Measurements from ENCODE around the gene DHX36.

DHX36 gene

GRCh38 chr3:154290187-154290586 lies 34.1 kb downstream of the DHX36 start:
- DNase-seq (ENCODE audit: low spot score) = no peak

GRCh38 chr3:154285221-154285620 lies 39.1 kb downstream of the DHX36 start:
- no peak for DNase-seq (ENCODE audit: low spot score)

DNA sequence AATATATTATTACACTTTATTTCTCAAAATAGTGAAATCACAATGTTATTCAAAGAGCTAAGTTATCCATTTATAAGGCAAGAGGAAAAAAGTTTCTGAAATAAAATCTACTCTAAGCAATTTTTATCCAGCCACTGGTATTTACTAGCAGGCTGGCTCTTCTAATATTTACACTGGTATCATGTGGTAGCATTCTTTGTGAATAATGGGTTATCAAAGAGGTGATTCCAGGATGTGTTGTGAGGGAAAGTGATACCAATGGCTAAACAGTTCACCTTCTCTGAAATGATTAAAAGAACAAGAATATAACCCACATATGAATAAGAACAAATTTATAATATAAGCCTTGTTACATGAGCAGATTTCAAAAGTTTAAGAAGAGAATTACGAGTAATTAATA lies 44.1 kb downstream of the DHX36 start:
- DNase-seq (ENCODE audit: low spot score) = no peak

- DNase-seq (ENCODE audit: low spot score) = no peak
Observed at GRCh38 chr3:154275965-154276364, 48.3 kb downstream of the DHX36 start.

DNA sequence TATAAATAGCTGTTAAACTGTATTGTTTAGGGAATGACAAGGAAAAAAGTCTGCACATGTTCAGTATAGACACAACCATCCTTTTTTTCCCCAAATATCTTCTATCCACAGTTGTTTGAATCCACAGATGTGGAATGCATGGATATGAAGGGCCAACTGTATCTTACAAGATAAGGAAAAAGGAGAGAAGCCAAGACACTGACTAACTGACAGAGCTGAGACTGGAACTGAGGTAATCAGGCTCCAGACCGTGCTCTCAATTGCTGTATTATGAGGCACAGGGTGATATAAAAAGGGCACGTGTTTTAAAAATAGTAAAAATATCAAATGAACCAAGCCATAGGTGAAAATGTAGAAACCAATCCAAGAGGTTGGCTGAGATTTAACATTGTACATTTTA lies 49.0 kb downstream of the DHX36 start:
- no peak for DNase-seq (ENCODE audit: low spot score)

- no peak for DNase-seq (ENCODE audit: low spot score)
Observed at GRCh38 chr3:154274348-154274747, 49.9 kb downstream of the DHX36 start.

- no peak for DNase-seq (ENCODE audit: low spot score)
Observed at GRCh38 chr3:154273381-154273780, 50.9 kb downstream of the DHX36 start.

DNA sequence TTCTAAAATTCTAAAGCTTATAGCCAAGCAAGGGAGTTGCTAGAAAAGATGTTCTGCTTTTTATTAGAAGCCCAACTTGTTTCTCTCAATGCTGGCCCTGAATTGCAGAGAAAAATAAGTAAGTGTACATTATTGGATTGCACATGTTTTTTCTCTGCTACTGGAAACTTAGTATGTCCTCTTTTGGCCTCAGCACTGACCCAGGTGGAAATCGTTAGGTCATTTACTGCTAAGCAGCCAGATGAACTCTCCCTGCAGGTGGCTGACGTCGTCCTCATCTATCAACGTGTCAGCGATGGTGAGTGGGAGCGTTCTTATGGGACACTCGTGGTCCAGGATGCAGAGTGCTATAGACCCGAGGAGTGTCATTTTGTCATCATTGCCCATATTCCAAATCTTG lies 69.8 kb downstream of the DHX36 start:
- no peak for DNase-seq (ENCODE audit: low spot score)

DNA sequence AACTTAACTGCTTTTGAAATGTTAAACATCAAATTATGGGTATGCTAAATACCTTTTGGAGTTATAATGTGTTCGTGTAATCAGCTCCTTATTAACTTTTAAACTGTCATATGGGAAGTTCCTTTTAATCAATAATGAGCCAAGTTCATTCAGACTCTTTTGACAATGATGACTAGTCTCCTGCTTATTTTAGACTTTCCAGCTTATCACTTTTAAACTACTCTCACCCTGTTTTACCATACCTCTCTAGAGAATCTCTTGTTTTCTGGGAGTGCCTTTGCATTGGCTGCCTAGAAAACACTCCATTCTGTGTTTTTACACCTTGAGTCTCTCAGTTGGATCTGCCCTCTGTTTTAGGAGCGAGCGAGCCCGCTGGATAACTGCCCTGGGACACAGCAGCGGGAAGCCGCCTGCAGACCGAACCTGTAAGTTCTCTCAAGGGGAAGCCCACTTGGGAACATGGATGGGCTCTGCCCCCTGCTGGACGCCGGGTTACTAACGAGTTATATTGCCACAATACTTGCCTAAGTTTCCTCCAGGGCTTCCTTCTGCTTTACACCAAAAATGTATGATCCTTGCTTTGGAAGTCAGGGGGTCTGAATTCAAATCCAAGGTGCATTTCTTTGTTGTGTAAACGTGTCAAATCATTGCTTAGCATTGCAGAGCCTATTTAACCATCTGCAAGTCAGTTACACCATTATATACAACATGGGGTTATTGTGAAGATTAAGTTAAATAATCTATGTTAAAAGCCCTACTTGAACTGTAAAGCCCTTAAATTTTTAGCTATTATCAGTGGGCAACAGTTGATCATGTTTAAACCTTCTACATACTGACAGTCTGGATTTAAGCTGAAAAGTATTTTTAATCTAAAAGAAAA lies 71.3 kb downstream of the DHX36 start:
- peak; percentile 80 for DNase-seq (ENCODE audit: low spot score)

DNA sequence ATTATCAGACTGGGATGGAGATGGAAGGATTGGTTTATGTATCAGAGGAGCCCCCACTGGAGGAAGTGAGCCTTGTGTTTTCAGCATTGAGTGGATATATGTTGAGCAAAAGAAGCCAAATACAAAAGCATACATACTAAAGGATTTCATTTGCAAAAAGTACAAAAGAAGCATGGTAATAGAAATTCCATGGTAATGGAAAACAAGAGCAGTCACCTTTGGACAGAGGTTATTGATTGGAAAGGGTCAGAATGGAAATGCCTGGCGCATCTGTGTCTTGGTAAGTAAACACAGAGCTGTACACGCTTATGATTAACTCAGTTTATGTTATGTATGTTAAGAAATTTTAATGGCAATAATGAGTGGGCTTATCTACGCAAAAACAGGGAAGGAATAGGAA lies 72.7 kb downstream of the DHX36 start:
- no peak for DNase-seq (ENCODE audit: low spot score)

DNA sequence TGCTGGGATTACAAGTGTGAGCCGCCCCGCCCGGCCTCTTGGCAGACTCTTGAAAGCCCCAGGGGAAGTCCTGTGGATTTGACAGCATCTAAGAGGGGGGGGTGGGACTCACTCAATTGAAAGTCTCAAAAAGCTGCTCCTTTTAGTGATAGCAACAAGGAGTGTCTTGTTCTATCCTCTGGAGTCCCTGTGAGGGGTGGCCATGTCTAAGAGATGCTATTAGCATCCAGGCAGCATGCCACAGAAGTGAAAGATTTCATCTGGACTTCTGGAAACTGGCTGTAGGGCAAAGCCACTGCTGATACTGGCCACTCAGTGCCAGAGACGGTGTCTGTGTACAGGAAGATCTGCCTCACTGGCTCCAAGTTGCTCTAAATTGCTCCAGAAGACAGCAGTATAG lies 74.0 kb downstream of the DHX36 start:
- DNase-seq (ENCODE audit: low spot score) = no peak

- DNase-seq (ENCODE audit: low spot score) = peak; percentile 16
Observed at GRCh38 chr3:154247806-154248415, 76.4 kb downstream of the DHX36 start.

- DNase-seq (ENCODE audit: low spot score) = peak; percentile 31
Observed at GRCh38 chr3:154244644-154245043, 79.6 kb downstream of the DHX36 start.

- DNase-seq (ENCODE audit: low spot score) = peak; percentile 62
Observed at GRCh38 chr3:154243353-154243752, 80.9 kb downstream of the DHX36 start.

GRCh38 chr3:154242766-154243165 lies 81.5 kb downstream of the DHX36 start:
- no peak for DNase-seq (ENCODE audit: low spot score)

- no peak for DNase-seq (ENCODE audit: low spot score)
Observed at GRCh38 chr3:154241496-154241895, 82.8 kb downstream of the DHX36 start.

GRCh38 chr3:154240235-154240634 lies 84.1 kb downstream of the DHX36 start:
- DNase-seq (ENCODE audit: low spot score) = no peak

GRCh38 chr3:154236331-154236730 lies 88.0 kb downstream of the DHX36 start:
- no peak for DNase-seq (ENCODE audit: low spot score)

DNA sequence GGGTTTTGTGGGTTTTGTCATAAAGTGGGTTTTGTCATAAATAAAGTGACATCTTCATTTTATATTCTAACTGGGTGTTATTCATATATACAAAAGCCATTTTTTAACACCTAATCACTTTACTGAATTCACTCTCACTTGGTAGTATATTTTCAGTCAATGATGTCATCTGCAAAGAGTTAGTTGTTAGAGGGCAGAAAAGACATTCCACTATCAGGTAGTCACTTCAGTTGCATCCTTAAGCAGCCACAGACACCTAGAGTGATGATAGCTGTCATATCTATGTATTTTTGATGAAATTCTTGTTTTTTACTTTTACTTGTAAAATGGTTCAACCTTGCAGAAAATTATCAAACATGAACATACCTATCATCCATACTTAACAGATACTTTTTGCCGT lies 89.0 kb downstream of the DHX36 start:
- DNase-seq (ENCODE audit: low spot score) = peak; percentile 73

GRCh38 chr3:154229217-154229590 lies 95.1 kb downstream of the DHX36 start:
- DNase-seq (ENCODE audit: low spot score) = peak; percentile 6

DNA sequence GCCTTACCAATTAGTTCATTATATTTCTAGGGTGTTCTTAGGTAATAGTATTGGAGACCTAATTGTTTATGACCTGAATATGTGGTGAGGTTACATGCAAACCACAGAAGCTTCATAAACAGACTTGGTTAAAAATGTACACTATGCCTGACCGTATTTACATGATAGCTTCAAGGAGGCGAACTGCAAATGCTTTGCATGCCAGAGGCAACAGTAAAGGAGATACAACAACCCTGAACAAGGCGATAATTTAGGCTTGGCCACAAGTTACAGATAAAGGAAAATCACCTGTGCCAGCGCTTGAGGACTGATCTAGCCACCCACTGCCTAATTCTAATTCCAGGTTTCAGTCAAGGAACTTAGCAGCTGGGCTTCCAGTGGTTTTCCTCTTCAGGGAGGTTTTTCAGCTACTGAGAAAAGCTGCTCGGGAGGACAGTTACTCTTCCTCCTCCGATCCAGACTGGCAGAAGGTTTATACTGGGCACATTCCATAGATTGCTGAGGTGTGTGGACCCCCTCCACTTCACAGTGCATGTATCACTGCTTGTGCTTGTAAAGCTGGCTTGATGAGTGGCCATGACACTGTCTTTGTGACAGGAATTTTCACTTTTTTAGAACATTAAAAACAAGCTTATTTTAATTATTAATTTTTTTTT lies 95.6 kb downstream of the DHX36 start:
- no peak for DNase-seq (ENCODE audit: low spot score)

DNA sequence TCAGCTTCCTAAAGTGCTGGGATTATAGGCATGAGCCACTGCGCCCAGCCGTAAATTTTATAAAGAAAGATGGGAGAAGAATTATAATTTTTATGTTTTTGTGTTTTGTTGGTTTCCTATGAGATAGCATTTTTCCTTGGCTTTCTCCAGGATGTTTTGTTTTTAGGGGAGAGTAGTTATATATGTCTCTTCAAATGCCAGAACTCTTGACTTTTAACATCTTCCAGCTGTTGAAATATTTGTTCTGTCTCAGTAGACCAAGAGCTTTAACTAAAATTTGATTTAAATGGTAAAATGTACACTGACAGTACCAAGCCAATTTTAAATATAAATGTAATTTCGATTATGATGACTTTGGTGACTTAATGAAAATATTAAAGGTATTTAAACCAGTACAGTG lies 96.8 kb downstream of the DHX36 start:
- no peak for DNase-seq (ENCODE audit: low spot score)

GRCh38 chr3:154225536-154225935 lies 98.8 kb downstream of the DHX36 start:
- DNase-seq (ENCODE audit: low spot score) = no peak
